HG02759 (cell line): ENCODE results near the gene CACNA2D3.
"Not testable (repeated sequence)": the region's sequence is repeated elsewhere in the genome, so short reads cannot be mapped to it uniquely, and the experiment has no call there.

Experiments
- ATAC-seq: cut with Tn5 transposase; IDR thresholded peaks from one replicate; pipeline ENCODE4 v1.9.1; 2021; ENCODE audit warnings: mild to moderate bottlenecking, moderate library complexity; ENCODE audit not compliant: unreplicated experiment

Gene CACNA2D3

DNA sequence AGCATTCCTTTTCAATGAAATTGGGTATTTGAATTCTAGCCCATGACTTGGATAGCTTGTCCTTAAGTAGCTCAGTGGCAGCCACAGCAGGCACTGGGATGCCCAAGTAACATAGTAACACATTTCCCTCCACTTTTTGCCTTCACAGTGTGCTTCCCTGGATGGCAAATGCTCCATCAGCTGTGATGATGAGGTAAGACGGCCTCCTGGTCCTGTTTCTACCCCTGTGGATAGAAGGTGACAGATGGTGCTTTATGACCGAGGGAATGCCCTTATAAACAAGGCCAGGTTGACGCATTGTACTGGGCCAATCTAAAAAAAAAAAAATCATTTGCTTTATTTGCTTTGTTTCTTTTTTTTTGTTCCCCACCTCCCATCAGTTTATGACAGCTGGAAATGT, 847.3 kb downstream of the CACNA2D3 start:
- no peak for ATAC-seq

DNA sequence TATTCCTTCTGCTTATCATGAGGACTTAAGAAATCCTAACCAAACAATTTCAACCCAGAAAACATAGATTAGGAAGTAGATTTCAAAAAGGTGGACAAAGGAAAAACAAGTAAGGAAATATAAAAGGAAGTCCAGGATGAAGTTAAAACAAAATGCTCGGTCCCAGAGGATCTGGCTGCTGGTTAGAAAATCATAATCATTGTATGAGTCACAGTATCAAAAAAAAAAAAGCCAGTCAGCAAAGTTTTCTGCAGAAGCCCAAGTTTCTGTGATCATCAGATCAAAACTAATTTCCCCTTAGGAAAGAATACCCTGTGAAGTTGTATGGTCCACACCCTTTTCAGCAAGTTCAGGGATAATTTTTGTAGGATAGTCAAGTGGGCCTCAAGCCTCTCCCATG, 848.5 kb downstream of the CACNA2D3 start:
- ATAC-seq = no peak

DNA sequence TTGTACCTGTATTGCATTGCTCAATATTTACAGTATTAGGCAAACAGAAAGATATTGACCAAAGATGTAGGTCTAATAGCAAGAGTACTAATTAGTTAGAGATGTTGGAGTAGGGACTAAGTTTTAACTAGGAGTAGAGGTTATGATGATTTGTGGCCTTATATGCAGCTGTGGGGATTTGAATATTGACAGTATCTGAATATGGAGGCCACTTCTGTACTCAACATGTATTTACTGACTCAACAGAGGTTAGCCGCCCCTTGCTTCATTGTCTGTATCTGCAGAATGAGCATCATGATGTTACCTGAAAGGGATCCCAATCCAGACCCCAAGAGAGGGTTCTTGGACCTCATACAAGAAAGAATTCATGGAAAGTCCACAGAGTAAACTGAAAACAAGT, 855.1 kb downstream of the CACNA2D3 start:
- no peak for ATAC-seq

DNA sequence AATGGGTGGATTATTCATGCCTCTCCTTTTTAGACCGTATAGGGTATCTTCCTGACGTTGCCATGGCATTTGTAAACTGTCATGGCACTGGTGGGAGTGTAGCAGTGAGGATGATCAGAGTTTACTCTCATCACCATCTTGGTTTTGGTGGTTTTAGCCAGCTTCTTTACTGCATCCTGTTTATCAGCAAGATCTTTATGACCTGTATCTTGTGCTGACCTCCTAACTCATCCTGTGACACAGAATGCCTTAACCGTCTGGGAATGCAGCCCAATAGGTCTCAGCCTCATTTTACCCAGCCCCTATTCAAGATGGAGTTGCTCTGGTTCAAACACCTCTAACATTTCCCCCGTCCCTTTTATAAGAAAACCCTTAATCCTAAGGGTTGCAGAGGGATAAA, 855.6 kb downstream of the CACNA2D3 start:
- ATAC-seq = not testable (repeated sequence)

DNA sequence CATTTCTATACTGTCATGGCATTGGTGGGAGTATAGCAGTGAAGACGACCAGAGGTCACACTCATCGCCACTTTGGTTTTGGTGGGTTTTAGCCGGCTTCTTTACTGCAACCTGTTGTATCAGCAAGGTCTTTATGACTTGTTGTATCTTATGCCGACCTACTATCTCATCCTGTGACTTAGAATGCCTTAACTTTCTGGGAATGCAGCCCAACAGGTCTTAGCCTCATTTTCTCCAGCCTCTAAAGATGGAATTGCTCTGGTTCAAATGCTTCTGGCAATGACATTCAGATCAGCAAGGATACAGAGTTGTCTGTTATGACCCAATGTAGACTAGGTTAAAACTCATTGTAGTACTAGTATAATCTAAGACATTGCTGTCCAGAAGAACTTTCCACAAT, 860.5 kb downstream of the CACNA2D3 start:
- ATAC-seq = no peak

DNA sequence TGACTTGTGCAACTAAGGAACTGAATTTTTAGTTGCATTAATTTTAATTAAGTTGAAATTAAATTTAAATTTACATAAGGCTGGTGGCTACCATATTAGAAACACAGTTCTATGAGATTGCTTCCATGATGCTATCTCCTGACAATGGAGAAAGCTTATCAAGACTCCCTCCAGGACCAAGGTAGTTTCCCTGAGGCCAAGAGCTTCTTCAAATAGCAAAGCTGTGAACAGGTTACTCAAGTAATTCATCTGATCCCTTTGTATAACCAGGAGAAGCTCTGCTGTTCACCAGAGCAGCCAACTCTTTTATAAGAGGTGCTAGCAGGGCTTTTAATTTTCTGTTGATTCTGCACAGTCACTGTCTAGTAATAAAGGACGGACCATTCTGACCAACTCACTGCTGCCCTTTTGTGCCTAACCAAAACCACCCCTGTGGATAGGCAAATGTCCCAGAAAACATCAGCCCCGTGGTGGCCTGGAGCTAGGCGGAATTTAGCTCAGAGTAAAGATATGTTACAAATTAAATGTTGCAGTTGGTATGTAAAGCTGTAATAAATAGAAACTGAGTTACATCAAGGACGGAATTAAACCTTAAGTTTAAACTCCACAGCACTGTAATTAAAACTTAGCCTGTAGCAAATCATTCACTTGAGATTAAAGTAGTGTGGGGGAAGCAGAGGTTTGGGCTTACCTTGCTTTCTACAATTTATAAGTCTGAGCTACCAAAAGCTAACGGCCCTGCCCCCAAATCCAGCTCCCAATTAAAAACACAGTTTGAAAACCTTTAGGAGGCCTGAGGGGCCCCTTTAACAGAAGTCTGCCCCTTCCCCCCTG, 861.1 kb downstream of the CACNA2D3 start:
- ATAC-seq = no peak

DNA sequence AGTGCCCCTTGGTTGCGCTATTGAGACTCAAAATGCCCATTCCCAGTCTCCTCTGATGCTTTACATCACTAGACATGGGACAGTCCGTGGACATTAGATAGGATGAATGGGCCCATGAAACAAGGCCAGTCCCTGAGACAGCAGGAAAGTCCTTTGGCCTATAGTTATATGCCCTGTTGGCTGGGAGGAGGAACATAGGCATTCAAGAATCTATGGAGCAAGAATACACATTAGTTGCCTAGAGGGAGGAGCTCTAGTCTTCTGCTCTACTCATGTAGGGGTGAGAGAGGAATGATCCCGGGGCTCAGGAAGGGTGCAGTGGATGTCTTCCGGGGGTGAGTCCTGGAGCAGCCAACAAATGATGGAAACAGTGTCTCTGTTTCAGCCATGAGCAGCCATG, 863.5 kb downstream of the CACNA2D3 start:
- ATAC-seq = no peak

DNA sequence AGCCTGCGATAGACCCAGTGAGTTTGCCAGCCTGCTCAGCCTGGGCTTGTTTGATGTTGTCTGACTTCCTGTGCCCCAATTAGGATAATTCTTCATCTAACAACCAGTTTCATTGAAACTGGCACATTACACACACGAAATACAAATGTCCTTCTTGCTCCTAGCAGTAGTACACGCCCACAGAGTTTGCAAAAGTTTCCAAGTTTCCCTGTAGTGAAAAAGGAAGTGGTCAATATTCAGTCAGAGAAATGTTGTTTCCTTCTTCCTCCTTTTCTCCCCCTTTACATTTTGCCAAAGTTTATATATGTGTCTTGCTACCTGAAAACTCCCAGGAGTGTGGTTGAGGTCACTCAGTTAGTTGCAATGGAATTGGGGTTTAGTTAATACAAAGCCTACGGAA, 863.9 kb downstream of the CACNA2D3 start:
- no peak for ATAC-seq

DNA sequence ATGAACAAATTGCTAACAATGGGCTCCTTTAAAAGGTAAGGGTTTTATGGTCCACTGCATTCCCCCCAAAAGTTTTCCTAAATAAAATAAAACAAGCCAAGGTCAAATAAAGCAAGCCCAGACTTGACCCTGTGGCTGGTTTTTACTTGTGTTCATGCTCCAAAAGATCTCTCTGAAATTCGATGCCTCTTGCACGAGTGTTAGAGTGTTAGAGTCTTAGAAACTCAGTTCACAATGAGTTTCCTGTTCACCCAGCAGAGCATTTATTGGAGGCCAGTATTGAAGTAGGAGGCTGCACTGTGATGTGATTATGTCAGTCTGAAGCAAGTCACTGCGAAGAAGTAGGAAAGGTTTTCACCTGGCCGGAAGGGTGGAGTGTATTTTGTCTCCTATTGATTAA, 865.4 kb downstream of the CACNA2D3 start:
- ATAC-seq = no peak

DNA sequence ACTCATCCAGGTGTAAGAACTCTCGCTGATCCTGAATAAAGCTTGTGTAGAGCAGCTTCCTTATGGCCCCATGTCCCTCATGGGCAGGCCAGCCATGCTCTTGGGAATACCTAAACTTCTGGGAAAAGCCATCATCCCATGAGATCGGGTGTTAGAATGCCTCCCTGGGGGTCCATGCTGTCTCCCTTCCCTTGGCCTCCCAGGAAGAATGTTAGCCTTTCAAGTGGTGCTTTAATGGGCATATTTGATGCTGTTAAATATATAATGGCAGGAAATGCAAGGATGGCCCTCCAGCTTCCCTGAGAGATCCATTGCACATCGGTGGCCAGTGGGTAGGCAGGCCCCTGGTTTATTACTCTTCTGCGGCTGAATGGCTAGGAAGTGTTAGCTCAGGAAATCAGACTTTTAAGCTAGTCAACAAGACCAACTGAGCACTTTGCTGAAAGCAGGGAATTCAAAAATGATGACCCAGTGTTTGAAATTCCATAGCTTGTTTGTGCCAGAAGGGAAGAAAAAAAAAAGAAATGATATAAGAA, 866.0 kb downstream of the CACNA2D3 start:
- ATAC-seq = no peak

DNA sequence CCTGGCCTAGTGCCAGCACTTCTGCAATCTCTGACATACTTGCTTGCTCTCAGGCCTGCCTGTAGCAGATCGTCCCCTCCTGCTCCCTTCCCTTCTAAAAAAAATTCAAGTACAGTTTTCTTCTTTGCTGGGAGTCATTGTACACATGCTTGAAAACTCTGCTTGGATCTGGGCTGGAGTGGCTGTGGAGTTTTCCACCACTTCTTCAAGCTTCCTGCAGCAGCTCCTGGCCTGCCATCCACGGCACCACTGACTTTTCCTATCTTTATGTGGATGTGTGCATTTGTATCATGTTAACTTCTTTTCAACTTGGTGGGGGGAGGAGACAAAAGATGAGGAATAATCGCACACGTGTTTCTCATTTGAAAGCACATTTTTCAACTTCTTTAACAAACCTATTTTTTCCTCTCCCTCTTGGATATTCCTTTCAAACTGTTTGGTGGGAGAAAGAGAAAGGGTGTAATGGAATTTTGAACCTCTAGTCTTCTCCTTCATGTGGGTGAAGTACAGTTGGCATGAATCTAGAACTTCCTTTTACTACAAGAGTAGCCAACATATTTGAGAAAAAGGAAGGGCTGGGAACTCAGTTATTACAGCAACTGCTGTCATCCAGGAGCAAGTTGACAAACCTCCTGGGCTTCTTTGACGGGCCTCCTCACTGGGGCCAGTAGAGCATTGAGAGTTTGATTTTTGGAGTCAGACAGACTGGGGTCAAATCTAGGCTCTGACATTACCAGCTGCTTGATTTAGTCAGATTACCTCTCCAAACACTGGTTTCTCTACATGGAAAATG, 866.7 kb downstream of the CACNA2D3 start:
- no peak for ATAC-seq

DNA sequence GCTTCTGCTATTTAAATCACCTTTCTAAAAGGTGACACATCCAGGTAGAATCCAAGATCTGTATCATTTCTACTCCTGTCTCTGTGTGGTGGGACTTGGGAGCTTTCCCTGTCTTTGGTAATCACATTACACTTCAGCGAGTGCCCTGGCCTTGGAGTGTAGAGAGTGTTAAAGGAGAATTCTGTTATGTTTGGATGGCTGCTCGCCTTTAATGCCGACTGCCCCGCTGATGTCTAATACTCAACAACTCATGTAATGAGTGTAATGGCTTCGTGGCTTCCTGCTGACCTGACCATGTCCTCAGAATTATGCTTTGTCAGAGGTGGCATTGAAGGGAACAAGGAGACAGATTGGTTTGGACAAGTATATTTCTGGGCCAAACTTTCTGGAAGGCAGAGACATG, 871.8 kb downstream of the CACNA2D3 start:
- no peak for ATAC-seq

DNA sequence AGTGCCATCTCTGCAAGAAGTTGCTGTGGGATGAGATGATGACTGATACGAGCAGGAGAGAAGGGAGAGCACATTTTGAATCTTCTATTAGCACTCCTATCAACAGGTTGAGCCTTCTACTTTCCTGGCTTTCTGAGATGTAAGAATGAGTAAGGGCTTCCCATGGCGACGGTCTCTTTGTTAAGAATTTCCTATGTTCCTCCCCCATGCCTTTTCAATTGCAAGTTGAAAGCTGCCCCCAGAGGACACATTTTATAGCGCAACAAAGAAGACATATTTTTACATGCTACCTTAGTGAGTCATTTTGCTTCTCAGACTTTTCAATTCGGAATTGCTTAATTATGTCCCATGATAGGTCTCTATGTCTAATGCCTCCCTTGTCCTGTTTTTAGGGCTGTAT, 876.8 kb downstream of the CACNA2D3 start:
- no peak for ATAC-seq

DNA sequence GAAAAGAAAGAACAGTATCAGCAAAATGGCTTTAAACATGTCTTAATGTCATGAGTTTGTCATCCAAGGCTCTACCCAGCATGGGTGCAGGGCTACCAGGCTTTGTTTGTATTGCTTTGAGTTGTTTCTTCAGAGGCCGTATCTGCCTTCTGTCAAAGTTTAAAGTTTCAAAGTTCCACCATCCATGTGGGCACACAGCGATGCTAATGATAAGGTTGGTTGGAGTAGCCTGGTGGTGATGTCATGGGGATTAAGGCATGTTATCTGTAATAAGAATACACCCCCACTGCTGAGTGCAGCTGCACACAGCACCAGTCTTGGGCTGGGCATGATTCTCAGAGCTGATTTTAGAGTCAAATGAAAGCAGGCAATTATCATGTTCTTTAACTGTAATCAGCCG, 877.5 kb downstream of the CACNA2D3 start:
- no peak for ATAC-seq

DNA sequence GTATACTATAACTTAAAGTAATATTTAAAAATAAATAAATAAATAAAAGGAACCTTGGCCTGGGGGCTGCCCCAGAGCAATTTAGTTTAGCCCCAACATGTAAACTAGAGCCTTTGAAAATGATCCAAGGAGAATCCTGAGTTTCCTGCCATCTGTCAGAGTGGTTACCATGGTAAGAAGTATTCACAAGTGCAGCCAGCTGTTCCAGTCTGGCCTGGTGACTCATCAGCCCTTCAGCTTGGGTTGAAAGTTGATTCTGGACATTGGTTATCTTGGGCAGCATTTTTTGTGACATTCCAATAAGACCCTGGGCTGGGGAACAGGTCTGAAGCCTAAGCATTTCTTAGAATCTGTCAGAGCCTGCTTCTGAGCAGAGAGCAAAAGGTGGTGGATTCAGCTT, 878.2 kb downstream of the CACNA2D3 start:
- ATAC-seq = no peak

DNA sequence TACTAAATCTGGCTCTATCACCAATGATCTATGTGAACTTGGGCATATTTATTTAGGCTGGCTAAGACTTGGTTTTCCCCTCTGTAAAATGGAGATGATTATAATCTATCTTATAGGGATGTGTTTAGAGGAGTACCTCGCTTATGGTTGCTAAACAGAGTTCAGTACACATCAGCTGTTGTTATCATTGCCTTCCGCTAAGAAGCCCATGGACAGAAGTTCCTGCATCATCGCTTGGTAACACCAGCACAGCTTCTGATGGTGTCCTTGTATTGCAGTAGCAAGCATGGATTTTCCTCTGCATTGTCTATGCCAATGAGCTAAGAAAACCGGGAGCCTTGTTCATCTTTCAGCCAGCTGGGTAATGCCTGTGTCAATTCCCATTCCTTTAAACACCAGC, 878.6 kb downstream of the CACNA2D3 start:
- ATAC-seq = no peak

DNA sequence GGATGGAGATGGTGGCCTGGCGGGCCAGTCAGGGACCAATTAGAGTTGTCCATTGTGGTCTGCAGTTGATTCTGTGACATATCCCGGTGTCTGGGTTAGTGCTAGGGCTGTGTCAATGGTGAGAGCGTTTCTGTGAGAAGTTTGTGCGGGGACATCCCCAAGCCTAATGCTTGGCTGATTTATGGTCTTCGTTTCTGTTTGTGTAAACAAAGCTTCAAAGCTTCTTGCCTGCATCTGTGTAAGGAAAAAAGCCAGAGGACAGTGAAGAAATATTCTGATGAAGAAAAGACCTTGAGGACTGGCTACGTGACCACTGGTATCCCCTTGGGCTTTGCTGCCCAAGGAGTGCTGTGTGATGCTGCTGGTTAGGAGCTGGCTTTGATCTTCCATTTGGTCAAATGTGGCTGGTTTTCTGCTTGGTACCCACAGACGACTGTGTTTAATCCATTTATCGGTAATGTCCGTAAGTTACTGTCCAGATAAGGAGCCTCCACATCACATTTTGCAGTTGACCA, 880.1 kb downstream of the CACNA2D3 start:
- ATAC-seq = no peak

DNA sequence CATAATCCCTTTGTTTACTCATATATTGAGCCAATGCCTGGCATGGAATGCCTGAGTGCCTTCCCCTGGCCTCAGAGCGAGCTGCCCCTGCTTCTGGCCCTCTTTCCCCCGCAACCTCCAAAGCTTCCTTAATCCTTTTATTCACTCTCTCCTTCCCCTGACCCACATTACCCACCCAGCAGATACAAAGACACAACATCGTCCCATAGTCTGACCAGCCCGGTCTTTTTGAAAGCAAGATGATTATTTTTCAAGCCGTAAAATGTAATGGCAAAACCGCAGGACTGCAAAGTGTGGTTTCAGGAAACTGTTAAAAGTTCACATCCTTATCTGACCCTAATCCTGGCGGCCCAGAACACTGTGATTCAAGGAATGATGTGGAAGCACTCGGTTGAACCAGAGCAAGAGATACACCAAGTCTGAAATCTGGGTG, 883.9 kb downstream of the CACNA2D3 start:
- no peak for ATAC-seq

DNA sequence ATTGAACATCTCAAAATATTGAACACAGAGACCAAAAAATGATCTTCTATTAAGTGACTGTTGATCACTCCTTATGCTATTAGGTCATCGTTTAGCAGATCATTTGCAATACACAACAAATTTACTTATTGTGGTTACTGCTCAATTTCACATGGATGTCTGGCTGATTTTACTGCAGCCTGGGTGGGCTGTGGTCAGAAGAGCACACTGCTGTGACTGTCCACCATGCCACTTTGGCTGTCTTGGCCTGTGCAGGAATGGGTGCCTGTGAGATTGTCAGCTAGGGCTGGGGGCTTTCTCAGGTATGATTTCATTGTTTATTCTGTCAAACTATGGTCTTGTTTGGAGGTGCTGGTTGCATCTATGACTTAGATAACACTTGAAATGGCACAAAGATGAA, 885.6 kb downstream of the CACNA2D3 start:
- no peak for ATAC-seq

DNA sequence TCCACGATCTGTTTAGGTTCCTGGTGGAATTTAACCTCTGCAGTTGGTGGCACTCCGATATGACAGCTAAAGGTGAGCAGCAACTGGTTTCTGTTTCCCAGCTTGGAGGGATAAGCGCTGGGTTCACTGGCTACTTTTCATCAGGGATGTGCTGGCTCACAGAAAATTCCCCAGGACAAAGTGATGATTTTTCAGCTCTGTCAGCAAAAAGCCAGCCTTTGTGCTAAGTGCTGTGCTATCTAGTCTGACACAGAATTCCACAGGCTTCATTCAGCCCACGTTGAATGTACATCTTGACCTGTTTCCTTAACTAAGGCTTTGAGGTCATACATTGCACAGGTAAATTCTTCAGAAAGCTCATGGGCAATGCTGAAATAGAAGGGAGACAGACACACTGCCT, 887.0 kb downstream of the CACNA2D3 start:
- no peak for ATAC-seq

DNA sequence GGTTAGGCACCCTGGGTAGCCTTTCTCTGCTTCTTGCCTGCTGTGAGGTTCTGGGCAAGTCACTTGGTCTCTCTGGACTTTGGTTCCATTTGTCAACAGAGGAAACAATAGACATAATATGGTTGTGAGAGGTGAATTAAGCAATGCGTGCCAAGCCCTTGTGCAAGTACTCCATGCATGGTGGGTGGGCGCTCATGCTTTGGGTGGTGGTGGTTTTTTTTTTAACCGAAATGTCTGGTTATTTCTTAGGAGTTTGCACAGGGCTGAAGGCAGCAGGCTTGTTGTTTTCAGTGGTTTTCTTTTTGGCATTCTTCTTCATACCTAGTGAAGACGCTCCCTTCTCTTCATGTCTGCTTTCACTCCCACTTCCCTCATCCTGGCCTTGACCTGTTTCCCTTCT, 889.7 kb downstream of the CACNA2D3 start:
- no peak for ATAC-seq
